GM23338 (cell line): Measurements from ENCODE around the gene MAGOH. TPM values are rescaled to one million over a fixed set of nuclear protein-coding genes. Genes with fewer than 3 reads are reported as not detected.

Experiments used
- ATAC-seq: fragments of 200-7000 bp; cut with Tn5 transposase; 3 replicates; pipeline ENCODE4 v1.9.1; 2020
- DNase-seq: peaks from one replicate; pipeline ENCODE4 v3.0.0-alpha.2; 2015; ENCODE audit warnings: low spot score
- H2AFZ ChIP-seq: fragments of 200-600 bp; sonication (generic); 2 replicates; pipeline ENCODE4 v1.8.0; 2016; ENCODE audit warnings: antibody characterized with exemption, mild to moderate bottlenecking, moderate library complexity
- H3F3A ChIP-seq: fragments of 200-600 bp; sonication (generic); replicated peaks from 2 replicates; pipeline ENCODE4 v1.8.0; 2017; ENCODE audit warnings: antibody characterized with exemption, mixed run types, low read depth
- H3K27ac ChIP-seq: fragments of 200-600 bp; sonication (generic); 2 replicates; pipeline ENCODE4 v1.6.1; 2016; ENCODE audit warnings: low read depth
- H3K27me3 ChIP-seq: fragments of 200-600 bp; sonication (generic); 2 replicates; pipeline ENCODE4 v1.8.0; 2016; ENCODE audit warnings: mild to moderate bottlenecking, mixed run types, moderate library complexity; ENCODE audit not compliant: insufficient read depth
- H3K36me3 ChIP-seq: fragments of 200-600 bp; sonication (generic); 2 replicates; pipeline ENCODE4 v1.8.0; 2016; ENCODE audit warnings: mild to moderate bottlenecking; ENCODE audit not compliant: insufficient read depth
- H3K4me1 ChIP-seq: fragments of 200-600 bp; sonication (generic); 2 replicates; pipeline ENCODE4 v1.8.0; 2016; ENCODE audit warnings: mild to moderate bottlenecking, moderate library complexity; ENCODE audit not compliant: insufficient read depth
- H3K4me2 ChIP-seq: fragments of 200-600 bp; sonication (generic); 2 replicates; pipeline ENCODE4 v1.7.1; 2017; ENCODE audit warnings: mixed run types
- H3K4me3 ChIP-seq: fragments of 200-600 bp; sonication (generic); 2 replicates; pipeline ENCODE4 v1.6.1; 2016; ENCODE audit warnings: mixed run types
- H3K79me2 ChIP-seq: fragments of 200-600 bp; sonication (generic); replicated peaks from 2 replicates; pipeline ENCODE4 v1.8.0; 2017; ENCODE audit warnings: mild to moderate bottlenecking; ENCODE audit not compliant: insufficient read depth
- H3K9me2 ChIP-seq: fragments of 200-600 bp; sonication (generic); 2 replicates; pipeline ENCODE4 v1.8.0; 2017; ENCODE audit not compliant: insufficient read depth
- H4K20me1 ChIP-seq: fragments of 200-600 bp; sonication (generic); replicated peaks from 2 replicates; pipeline ENCODE4 v1.8.0; 2017; ENCODE audit warnings: mild to moderate bottlenecking; ENCODE audit not compliant: insufficient read depth
- H3K27ac Mint-ChIP-seq: 2 replicates; pipeline ENCODE4 v1.8.0; 2020; ENCODE audit warnings: inconsistent platforms, mild to moderate bottlenecking, moderate library complexity, mixed read lengths
- H3K27me3 Mint-ChIP-seq: 3 replicates; pipeline ENCODE4 v1.8.0; 2022; ENCODE audit warnings: low read depth, mild to moderate bottlenecking, moderate library complexity, mixed read lengths, inconsistent platforms; ENCODE audit not compliant: insufficient read depth, poor library complexity
- H3K36me3 Mint-ChIP-seq: 3 replicates; pipeline ENCODE4 v1.8.0; 2021; ENCODE audit warnings: low read depth, mild to moderate bottlenecking, inconsistent platforms, moderate library complexity, mixed read lengths
- H3K4me1 Mint-ChIP-seq: 3 replicates; pipeline ENCODE4 v1.8.0; 2020; ENCODE audit warnings: mild to moderate bottlenecking, inconsistent platforms, mixed read lengths
- H3K4me3 Mint-ChIP-seq: 3 replicates; pipeline ENCODE4 v1.8.0; 2021; ENCODE audit warnings: moderate library complexity, mild to moderate bottlenecking, inconsistent platforms, mixed read lengths
- H3K9me3 Mint-ChIP-seq: 3 replicates; pipeline ENCODE4 v1.8.0; 2020; ENCODE audit warnings: moderate library complexity, mild to moderate bottlenecking, inconsistent platforms, mixed read lengths
- EZH2phosphoT487 ChIP-seq: fragments of 200-600 bp; sonication (generic); IDR thresholded peaks from one replicate; pipeline ENCODE4 v1.8.1; 2018; ENCODE audit warnings: antibody characterized with exemption; ENCODE audit not compliant: unreplicated experiment
- POLR2AphosphoS5 ChIP-seq: IDR thresholded peaks from 2 replicates; pipeline ENCODE4 v1.6.1; 2016; ENCODE audit warnings: antibody characterized with exemption, low read depth
- ZNF114 ChIP-seq: fragments of 250-450 bp; sonication (Bioruptor Pico); IDR thresholded peaks from 2 replicates; pipeline ENCODE4 v1.5.0; 2020; ENCODE audit warnings: mild to moderate bottlenecking, moderate library complexity
- polyA plus RNA-seq: library from polyadenylated mRNA; unstranded; fragments of >200 nt; fragmentation: Nextera tagmentation; extraction: Ambion mirVana; gene quantifications from 2 replicates; pipeline ENCODE4 v1.2.1, GENCODE V29; 2016
- total RNA-seq: library from RNA; depleted of rRNA; stranded (reverse); fragments of >200 nt; shearing (Covaris generic); gene quantifications from 2 replicates; pipeline ENCODE4 v1.2.3, GENCODE V29; 2014
- TF ChIP-seq, protein P1 (sequence below): fragments of 250-450 bp; sonication (Bioruptor Pico); IDR thresholded peaks from 2 replicates; pipeline ENCODE4 v1.5.0; 2020; ENCODE audit warnings: mild to moderate bottlenecking, moderate library complexity
- TF ChIP-seq, protein P2 (sequence below): IDR thresholded peaks from one replicate; pipeline ENCODE4 v1.6.1; 2018; ENCODE audit warnings: antibody characterized with exemption; ENCODE audit not compliant: unreplicated experiment

The MAGOH gene
- total and polyA plus RNA-seq, 2 experiments from 2014 or later: 79.3 to 185 TPM

DNA sequence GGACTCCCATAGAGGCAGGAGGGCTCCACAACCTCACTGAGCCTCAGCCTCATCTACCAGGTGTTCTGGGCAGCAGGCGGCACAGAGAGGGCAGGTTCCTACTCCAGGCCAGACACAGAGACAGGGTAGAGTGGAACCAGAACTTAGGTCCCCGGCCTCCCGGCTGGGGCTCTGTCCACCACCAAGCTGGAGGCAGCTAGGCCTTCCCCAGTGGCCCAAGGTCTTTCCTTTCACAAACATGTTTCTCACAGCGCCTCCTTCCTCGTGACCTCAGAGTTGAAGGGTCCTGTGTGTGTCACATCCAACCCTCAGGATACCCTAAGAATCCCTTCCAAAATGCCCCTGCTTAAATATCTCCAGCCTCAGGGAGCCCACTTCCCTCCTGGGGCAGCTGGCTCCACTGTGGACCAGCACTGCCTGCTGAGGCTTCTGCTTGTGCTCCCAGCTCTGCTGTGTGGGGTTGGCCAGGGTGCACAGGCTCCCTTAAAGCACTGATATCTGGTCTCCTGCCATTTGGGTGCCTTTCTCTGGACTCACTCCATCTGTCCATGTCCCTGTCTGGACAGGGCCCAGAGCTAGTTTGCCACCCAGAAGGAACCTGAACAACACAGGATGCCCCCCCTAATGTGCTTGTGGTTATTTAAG is 33.2 kb upstream of the MAGOH start (continued):
- TF ChIP-seq, protein P1, sequence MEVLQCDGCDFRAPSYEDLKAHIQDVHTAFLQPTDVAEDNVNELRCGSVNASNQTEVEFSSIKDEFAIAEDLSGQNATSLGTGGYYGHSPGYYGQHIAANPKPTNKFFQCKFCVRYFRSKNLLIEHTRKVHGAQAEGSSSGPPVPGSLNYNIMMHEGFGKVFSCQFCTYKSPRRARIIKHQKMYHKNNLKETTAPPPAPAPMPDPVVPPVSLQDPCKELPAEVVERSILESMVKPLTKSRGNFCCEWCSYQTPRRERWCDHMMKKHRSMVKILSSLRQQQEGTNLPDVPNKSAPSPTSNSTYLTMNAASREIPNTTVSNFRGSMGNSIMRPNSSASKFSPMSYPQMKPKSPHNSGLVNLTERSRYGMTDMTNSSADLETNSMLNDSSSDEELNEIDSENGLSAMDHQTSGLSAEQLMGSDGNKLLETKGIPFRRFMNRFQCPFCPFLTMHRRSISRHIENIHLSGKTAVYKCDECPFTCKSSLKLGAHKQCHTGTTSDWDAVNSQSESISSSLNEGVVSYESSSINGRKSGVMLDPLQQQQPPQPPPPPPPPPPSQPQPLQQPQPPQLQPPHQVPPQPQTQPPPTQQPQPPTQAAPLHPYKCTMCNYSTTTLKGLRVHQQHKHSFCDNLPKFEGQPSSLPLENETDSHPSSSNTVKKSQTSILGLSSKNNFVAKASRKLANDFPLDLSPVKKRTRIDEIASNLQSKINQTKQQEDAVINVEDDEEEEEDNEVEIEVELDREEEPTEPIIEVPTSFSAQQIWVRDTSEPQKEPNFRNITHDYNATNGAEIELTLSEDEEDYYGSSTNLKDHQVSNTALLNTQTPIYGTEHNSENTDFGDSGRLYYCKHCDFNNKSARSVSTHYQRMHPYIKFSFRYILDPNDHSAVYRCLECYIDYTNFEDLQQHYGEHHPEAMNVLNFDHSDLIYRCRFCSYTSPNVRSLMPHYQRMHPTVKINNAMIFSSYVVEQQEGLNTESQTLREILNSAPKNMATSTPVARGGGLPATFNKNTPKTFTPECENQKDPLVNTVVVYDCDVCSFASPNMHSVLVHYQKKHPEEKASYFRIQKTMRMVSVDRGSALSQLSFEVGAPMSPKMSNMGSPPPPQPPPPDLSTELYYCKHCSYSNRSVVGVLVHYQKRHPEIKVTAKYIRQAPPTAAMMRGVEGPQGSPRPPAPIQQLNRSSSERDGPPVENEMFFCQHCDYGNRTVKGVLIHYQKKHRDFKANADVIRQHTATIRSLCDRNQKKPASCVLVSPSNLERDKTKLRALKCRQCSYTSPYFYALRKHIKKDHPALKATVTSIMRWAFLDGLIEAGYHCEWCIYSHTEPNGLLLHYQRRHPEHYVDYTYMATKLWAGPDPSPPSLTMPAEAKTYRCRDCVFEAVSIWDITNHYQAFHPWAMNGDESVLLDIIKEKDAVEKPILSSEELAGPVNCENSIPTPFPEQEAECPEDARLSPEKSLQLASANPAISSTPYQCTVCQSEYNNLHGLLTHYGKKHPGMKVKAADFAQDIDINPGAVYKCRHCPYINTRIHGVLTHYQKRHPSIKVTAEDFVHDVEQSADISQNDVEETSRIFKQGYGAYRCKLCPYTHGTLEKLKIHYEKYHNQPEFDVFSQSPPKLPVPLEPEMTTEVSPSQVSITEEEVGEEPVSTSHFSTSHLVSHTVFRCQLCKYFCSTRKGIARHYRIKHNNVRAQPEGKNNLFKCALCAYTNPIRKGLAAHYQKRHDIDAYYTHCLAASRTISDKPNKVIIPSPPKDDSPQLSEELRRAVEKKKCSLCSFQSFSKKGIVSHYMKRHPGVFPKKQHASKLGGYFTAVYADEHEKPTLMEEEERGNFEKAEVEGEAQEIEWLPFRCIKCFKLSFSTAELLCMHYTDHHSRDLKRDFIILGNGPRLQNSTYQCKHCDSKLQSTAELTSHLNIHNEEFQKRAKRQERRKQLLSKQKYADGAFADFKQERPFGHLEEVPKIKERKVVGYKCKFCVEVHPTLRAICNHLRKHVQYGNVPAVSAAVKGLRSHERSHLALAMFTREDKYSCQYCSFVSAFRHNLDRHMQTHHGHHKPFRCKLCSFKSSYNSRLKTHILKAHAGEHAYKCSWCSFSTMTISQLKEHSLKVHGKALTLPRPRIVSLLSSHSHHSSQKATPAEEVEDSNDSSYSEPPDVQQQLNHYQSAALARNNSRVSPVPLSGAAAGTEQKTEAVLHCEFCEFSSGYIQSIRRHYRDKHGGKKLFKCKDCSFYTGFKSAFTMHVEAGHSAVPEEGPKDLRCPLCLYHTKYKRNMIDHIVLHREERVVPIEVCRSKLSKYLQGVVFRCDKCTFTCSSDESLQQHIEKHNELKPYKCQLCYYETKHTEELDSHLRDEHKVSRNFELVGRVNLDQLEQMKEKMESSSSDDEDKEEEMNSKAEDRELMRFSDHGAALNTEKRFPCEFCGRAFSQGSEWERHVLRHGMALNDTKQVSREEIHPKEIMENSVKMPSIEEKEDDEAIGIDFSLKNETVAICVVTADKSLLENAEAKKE: no peak
- TF ChIP-seq POLR2AphosphoS5 (no peak), ZNF114 (CRISPR knock-in tag) (no peak)

DNA sequence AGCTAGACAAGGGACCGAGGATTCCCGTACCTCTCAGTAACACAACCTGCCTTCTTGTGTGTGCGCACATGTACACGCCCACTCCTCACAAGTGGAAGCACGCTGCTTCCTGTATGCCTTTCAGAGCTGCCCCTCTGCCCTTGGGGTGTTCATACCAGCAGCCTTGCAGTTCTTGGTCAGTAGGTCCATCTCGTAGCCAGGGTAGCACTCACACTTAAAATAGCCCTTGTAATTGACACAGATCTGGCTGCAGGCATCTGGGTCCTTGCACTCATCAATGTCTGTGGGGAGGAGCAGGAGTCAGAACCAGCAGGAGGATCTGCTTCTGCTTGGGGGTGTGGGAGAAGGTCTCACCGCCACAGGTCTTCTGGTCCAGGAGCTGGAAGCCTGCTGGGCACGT is 32.6 kb upstream of the MAGOH start:
- Histone ChIP-seq H3K27ac (no peak overlapping the region), H3K9me2 (no peaks in the 10 kb centered on the region), H2AFZ (no peak overlapping the region), H3K4me3 (no peak overlapping the region), H3F3A (no peaks in the 10 kb centered on the region), H3K36me3 (peaks cover 16% of the 10 kb centered on the region), H3K27me3 (no peaks in the 10 kb centered on the region), H3K4me1 (no peaks in the 10 kb centered on the region), H3K79me2 (no peaks in the 10 kb centered on the region), H4K20me1 (peaks cover 5% of the 10 kb centered on the region; the same call in 1 of the 2 replicates), H3K4me2 (no peak overlapping the region)
- Mint-ChIP-seq H3K27me3 (peaks cover 9% of the 10 kb centered on the region), H3K4me3 (no peak overlapping the region), H3K4me1 (no peaks in the 10 kb centered on the region; the same call in 2 of the 3 replicates), H3K27ac (no peak overlapping the region), H3K36me3 (peaks cover 90% of the 10 kb centered on the region), H3K9me3 (no peaks in the 10 kb centered on the region)
- no peak for DNase-seq
- no peak for ATAC-seq
- TF ChIP-seq EZH2phosphoT487: no peak
- TF ChIP-seq, protein P2, sequence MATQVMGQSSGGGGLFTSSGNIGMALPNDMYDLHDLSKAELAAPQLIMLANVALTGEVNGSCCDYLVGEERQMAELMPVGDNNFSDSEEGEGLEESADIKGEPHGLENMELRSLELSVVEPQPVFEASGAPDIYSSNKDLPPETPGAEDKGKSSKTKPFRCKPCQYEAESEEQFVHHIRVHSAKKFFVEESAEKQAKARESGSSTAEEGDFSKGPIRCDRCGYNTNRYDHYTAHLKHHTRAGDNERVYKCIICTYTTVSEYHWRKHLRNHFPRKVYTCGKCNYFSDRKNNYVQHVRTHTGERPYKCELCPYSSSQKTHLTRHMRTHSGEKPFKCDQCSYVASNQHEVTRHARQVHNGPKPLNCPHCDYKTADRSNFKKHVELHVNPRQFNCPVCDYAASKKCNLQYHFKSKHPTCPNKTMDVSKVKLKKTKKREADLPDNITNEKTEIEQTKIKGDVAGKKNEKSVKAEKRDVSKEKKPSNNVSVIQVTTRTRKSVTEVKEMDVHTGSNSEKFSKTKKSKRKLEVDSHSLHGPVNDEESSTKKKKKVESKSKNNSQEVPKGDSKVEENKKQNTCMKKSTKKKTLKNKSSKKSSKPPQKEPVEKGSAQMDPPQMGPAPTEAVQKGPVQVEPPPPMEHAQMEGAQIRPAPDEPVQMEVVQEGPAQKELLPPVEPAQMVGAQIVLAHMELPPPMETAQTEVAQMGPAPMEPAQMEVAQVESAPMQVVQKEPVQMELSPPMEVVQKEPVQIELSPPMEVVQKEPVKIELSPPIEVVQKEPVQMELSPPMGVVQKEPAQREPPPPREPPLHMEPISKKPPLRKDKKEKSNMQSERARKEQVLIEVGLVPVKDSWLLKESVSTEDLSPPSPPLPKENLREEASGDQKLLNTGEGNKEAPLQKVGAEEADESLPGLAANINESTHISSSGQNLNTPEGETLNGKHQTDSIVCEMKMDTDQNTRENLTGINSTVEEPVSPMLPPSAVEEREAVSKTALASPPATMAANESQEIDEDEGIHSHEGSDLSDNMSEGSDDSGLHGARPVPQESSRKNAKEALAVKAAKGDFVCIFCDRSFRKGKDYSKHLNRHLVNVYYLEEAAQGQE: no peak
- TF ChIP-seq, protein P1: no peak
